ENCODE results near the gene MTM1.

MTM1 gene

GRCh38 chrX:150569155-150569477, 695 bp downstream of the MTM1 start:
- FAIRE-seq (no peak), DNase-seq (ENCODE audit: insufficient read length, low spot score) (no peak)
- no peak for TF ChIP-seq CTCF (IDR thresholded peaks at IDR 0.05; ENCODE audit: insufficient read depth, missing control alignments)

DNA sequence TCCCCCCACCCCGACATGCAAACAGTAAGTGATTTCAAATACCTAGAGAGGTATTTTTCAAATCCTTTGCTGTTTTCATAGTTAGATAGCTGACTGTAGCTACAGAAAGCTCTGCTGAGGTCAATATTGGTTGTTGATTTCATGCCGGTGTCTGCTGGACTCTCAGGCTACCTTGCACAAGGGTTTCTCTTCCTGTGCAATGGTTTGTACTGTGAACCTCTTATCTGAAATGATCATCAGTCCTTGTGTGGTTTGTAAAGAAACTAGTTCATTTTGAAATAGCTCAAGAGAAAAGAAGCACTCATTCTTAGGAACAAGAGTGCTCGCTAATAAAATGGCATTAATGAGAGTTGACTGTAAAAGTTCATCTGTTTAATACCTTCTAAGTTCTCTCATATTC, 2.1 kb downstream of the MTM1 start:
- TF ChIP-seq CTCF (IDR thresholded peaks at IDR 0.05; ENCODE audit: insufficient read depth, missing control alignments): no peak

GRCh38 chrX:150572206-150572605, 3.8 kb downstream of the MTM1 start:
- no peak for FAIRE-seq
- TF ChIP-seq CTCF (IDR thresholded peaks at IDR 0.05; ENCODE audit: insufficient read depth, missing control alignments): no peak
- DNase-seq (ENCODE audit: insufficient read length, low spot score): no peak

More for the DNA sequence above, 2.1 kb downstream of the MTM1 start:
- no peak for FAIRE-seq
- no peak for DNase-seq (ENCODE audit: insufficient read length, low spot score)

DNA sequence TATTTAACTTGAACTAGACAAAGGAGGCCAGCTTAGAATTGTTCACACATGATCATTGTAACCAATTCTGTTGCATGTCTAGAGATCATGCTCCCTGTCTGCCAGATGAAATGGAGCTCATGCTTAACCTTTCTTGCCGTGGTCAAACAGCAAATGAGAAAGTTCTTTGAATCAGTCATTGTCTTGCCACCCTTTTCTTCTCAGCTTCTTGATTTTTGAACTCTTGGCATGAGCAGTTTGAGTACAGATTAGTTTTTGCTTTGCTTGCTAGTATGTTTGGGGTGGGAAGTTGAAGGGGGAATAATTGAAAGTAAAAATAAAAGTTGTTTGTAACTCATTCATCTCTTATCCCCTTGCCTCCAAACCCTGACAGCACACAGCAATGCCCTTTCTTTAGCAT, 4.7 kb downstream of the MTM1 start:
- FAIRE-seq (no peak), DNase-seq (ENCODE audit: insufficient read length, low spot score) (no peak)
- no peak for TF ChIP-seq CTCF (IDR thresholded peaks at IDR 0.05; ENCODE audit: insufficient read depth, missing control alignments)

- FAIRE-seq (no peak), DNase-seq (ENCODE audit: insufficient read length, low spot score) (no peak)
- TF ChIP-seq CTCF (IDR thresholded peaks at IDR 0.05; ENCODE audit: insufficient read depth, missing control alignments): no peak
Observed at GRCh38 chrX:150573702-150574101, 5.3 kb downstream of the MTM1 start.

DNA sequence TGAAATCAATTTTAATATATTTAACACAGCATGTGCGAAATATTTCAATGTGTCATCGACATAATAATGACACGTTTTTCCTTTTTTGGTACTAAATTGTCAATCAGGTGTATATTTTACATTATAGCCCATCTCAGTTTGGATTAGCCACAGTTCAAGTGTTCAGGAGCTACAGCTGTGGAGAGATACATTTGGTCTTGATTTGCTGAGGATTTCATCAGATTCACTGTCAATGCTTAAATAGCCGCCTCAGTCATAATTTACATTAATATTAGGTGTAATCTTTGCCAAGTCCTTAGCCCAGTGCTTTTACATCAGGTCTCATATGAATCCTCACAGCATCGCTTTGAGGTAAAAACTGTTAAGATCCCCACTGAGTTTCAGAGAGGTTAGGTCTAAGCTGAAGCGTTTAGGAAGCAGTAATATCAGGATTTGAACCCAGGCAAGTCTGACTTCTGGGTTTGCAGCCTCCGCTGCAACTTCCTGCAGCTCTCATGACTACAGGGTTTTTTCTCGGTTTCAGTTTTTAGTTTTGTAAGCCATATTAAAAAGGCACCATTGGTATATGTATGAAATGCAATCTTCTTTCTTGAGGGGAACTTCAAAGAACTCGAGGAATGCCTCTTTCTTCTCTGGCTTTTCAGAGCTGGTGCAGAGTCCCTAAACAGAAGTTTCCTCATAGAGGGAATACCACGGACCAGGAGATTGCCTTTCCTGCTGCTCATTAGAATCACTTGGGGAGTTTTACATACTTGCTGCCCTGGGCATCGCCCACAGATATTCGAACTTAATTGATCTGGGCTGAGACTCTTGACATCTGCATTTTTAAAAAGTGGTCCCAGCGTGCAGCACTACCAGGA, 6.4 kb downstream of the MTM1 start:
- no peak for TF ChIP-seq CTCF (IDR thresholded peaks at IDR 0.05; ENCODE audit: insufficient read depth, missing control alignments)
- FAIRE-seq (no peak), DNase-seq (ENCODE audit: insufficient read length, low spot score) (no peak)

DNA sequence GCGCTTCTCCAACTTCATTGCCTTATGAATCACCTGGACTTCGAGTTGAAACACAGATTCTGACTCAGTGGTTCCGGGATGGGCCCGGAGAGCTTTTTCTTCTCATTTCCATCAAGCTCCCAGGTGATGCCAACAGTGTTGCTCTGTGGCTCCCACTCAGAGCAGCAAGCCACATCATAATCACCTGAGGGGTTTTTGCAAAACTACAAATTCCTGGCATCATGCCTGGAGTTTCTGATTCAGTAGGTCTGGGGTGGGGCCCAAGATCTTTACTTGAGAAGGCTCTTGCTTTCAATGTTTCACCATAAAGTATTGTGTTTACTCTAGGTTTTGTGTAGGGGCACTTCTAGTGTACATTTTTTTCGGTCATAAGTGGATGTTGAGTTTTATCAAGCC, 7.0 kb downstream of the MTM1 start:
- FAIRE-seq (no peak), DNase-seq (ENCODE audit: insufficient read length, low spot score) (no peak)
- no peak for TF ChIP-seq CTCF (IDR thresholded peaks at IDR 0.05; ENCODE audit: insufficient read depth, missing control alignments)

All from D721Med (cell line).